ENCODE measurements around the gene RBP5. TPM values are rescaled to one million over a fixed set of nuclear protein-coding genes. Genes with fewer than 3 reads are reported as not detected.

RBP5 gene
- total and polyA plus RNA-seq, 9 donors: 0.49 to 6.5 (median 3.1) TPM

DNA sequence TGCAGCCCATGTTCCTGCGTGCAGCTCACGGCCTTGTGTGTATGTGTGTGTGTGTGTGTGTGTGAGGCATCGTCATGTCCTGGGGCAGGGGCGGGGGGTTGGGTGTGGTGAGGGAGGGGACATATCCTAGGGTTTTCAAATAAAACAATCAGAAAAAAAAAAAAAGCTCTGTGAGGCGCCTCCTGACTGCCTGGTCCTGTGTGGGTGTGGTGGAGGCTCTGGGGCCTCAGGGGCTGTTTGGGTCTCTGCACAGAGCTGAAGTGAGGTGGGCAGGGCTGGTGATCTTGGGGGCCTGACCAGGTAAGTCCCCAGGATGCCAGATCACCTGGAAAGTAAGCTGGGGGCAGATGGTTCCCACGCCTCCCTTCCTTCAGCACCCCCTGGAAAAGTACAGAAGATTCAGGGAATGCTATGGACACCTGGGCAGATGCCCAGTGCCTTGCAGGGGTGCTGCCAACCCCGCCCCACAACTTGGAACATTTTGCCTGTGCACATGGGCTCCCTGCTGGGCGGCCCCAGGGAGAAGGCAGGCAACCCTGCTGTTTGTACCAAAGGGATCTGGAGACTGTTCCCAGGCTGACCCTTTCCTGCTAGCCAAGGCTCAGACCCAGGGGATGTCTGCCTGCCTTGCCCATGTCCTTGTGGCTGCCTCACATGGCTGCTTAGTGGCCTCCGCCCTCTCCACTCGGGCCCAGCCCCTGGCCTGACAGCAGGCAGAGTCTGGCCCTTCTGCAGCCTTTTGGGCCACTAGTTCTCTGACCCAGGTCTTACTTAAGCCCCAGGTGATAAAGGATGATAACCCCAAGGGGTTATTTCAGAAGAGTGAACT, 30.3 kb upstream of the RBP5 start:
- H3K27me3 ChIP-seq (ENCODE audit: control insufficient read depth, insufficient read depth, low read length): peaks cover 15% of the 10 kb centered on the region
- peaks cover 9% of the 10 kb centered on the region for H3K36me3 ChIP-seq (ENCODE audit: control insufficient read depth, insufficient read depth, low read length)
- H3K27ac ChIP-seq (ENCODE audit: low read length): no peak overlapping the region
- DNase-seq: no peak
- 76% methylated on average over 5 of the region's 10 CpGs for WGBS (ENCODE audit: insufficient coverage)
- H3K4me1 ChIP-seq (ENCODE audit: control insufficient read depth, insufficient read depth, low read length): peaks cover 3% of the 10 kb centered on the region
- no peak overlapping the region for H3K4me3 ChIP-seq (ENCODE audit: low read length)
- no peaks in the 10 kb centered on the region for H3K9me3 ChIP-seq (replicated peaks; ENCODE audit: control insufficient read depth, low read depth, low read length)

GRCh38 chr12:7157391-7157790, 28.7 kb upstream of the RBP5 start:
- no peaks in the 10 kb centered on the region for H3K9me3 ChIP-seq (replicated peaks; ENCODE audit: control insufficient read depth, low read depth, low read length)
- peaks cover 11% of the 10 kb centered on the region for H3K36me3 ChIP-seq (ENCODE audit: control insufficient read depth, insufficient read depth, low read length)
- no peak overlapping the region for H3K4me3 ChIP-seq (ENCODE audit: low read length)
- DNase-seq: no peak
- no peaks in the 10 kb centered on the region for H3K4me1 ChIP-seq (ENCODE audit: control insufficient read depth, insufficient read depth, low read length)
- peaks cover 8% of the 10 kb centered on the region for H3K27me3 ChIP-seq (ENCODE audit: control insufficient read depth, insufficient read depth, low read length)
- WGBS (ENCODE audit: insufficient coverage): 88% methylated on average over 15 of the region's 17 CpGs
- no peak overlapping the region for H3K27ac ChIP-seq (ENCODE audit: low read length)

DNA sequence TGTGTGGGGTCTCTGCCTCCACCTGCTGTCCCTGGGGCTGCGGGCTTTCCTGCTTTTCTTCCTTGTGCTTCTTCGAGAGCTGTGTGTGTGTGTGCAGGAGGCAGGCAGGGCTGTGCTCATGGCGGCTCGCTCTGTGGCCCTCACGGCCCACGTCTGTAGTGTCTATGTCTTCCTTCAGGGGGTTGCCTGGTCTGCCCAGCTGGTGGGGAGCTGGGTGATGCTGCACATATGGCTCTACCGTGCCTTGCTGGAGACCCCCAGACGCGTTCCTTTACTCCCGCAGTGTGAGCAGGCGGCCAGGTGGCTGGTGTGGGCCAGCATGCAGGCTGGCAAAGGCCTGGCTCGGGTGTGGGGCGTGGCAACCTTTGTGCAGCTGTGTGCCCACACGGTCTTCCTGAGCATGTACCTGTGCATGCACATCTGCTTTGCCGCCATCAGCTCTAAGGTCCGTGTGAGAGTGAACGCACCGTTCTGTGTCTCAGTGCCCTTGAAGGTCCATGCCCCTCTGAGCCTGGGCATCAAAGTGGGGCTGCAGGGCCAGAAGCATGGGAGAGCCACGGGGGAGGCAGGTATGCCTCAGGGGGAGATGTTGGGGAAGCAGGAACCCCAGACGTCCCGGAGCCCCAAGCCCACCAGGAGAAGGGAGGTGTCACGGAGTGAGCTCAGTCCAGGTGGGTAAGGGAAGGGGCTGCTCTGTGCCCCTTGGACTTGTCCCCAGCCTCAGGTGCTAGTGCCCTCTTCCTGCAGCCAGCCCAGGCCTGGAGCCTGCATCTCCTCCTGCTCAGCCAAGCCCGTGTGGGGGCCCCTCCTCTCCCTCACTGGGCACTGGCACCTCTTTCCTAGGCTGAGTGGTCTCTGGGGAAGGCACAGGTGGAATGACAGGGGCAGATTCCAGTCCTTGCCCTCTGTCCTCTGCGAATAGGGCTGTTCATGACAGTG, 27.8 kb upstream of the RBP5 start:
- Histone ChIP-seq H3K36me3 (ENCODE audit: control insufficient read depth, insufficient read depth, low read length) (peaks cover 11% of the 10 kb centered on the region), H3K9me3 (replicated peaks; ENCODE audit: control insufficient read depth, low read depth, low read length) (no peaks in the 10 kb centered on the region), H3K27ac (ENCODE audit: low read length) (no peak overlapping the region), H3K4me3 (ENCODE audit: low read length) (no peak overlapping the region), H3K27me3 (ENCODE audit: control insufficient read depth, insufficient read depth, low read length) (no peaks in the 10 kb centered on the region), H3K4me1 (ENCODE audit: control insufficient read depth, insufficient read depth, low read length) (no peaks in the 10 kb centered on the region)
- no peak for DNase-seq
- WGBS (ENCODE audit: insufficient coverage): 89% methylated on average over 21 of the region's 24 CpGs

GRCh38 chr12:7155471-7156034, 26.9 kb upstream of the RBP5 start:
- peaks cover 14% of the 10 kb centered on the region for H3K36me3 ChIP-seq (ENCODE audit: control insufficient read depth, insufficient read depth, low read length)
- 77% methylated on average over 7 of the region's 8 CpGs for WGBS (ENCODE audit: insufficient coverage)

GRCh38 chr12:7154901-7155470, 26.3 kb upstream of the RBP5 start:
- Histone ChIP-seq H3K4me3 (ENCODE audit: low read length) (no peak overlapping the region), H3K9me3 (replicated peaks; ENCODE audit: control insufficient read depth, low read depth, low read length) (no peaks in the 10 kb centered on the region), H3K36me3 (ENCODE audit: control insufficient read depth, insufficient read depth, low read length) (peaks cover 18% of the 10 kb centered on the region), H3K27me3 (ENCODE audit: control insufficient read depth, insufficient read depth, low read length) (no peaks in the 10 kb centered on the region), H3K27ac (ENCODE audit: low read length) (no peak overlapping the region), H3K4me1 (ENCODE audit: control insufficient read depth, insufficient read depth, low read length) (no peaks in the 10 kb centered on the region)
- WGBS (ENCODE audit: insufficient coverage): 65% methylated on average over 8 of the region's 12 CpGs
- DNase-seq: no peak

More at GRCh38 chr12:7155471-7156034, 26.9 kb upstream of the RBP5 start:
- H3K4me3 ChIP-seq (ENCODE audit: low read length): no peak overlapping the region
- DNase-seq: no peak
- no peaks in the 10 kb centered on the region for H3K4me1 ChIP-seq (ENCODE audit: control insufficient read depth, insufficient read depth, low read length)
- no peaks in the 10 kb centered on the region for H3K27me3 ChIP-seq (ENCODE audit: control insufficient read depth, insufficient read depth, low read length)
- no peaks in the 10 kb centered on the region for H3K9me3 ChIP-seq (replicated peaks; ENCODE audit: control insufficient read depth, low read depth, low read length)
- H3K27ac ChIP-seq (ENCODE audit: low read length): no peak overlapping the region

DNA sequence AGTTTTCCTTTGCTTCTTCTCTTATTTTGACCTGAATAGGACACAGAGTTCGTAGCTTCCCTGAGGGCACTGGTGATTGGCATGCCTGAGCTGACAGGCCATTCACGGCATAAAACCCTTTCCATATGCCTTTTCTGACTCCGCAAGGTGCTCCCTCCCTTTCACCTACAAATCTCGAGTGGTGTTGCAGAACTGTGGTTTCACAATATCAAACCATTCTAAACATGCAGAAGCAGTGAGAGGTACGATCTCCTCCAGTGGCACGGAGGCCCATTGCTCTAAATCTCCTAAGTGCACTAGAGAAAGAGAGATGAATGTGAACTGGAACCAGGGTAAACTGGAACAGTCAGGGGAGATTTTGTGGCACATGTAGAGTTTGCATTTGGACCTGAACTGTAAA, 25.4 kb upstream of the RBP5 start:
- Histone ChIP-seq H3K4me1 (ENCODE audit: control insufficient read depth, insufficient read depth, low read length) (no peaks in the 10 kb centered on the region), H3K36me3 (ENCODE audit: control insufficient read depth, insufficient read depth, low read length) (peaks cover 26% of the 10 kb centered on the region), H3K27me3 (ENCODE audit: control insufficient read depth, insufficient read depth, low read length) (no peaks in the 10 kb centered on the region), H3K27ac (ENCODE audit: low read length) (no peak overlapping the region), H3K4me3 (ENCODE audit: low read length) (no peak overlapping the region), H3K9me3 (replicated peaks; ENCODE audit: control insufficient read depth, low read depth, low read length) (no peaks in the 10 kb centered on the region)
- DNase-seq: no peak
- whole genome bisulfite sequencing (ENCODE audit: insufficient coverage): 100% methylated on average over 2 of the region's 6 CpGs

DNA sequence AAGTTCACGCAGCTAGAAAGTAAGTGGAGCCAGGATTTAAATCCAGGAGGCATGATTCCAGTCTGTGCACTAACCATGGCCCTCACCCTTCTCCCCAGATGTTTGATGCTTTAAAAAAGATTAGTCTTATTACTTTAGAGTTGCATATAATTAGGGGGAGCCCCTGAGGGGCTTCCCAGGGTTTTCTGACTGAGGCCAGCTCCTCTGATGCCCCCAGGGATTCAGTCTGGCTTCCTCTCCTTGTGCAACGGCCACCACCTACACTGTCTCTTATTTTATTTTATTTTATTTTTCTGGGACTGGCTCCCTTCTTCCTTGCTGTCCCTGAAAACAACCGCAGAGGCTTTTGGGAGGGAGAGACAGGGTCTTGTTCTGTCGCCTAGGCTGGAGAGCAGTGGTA, 24.1 kb upstream of the RBP5 start:
- Histone ChIP-seq H3K27ac (ENCODE audit: low read length) (no peak overlapping the region), H3K9me3 (replicated peaks; ENCODE audit: control insufficient read depth, low read depth, low read length) (no peaks in the 10 kb centered on the region), H3K4me1 (ENCODE audit: control insufficient read depth, insufficient read depth, low read length) (no peaks in the 10 kb centered on the region), H3K4me3 (ENCODE audit: low read length) (no peak overlapping the region), H3K36me3 (ENCODE audit: control insufficient read depth, insufficient read depth, low read length) (peaks cover 33% of the 10 kb centered on the region), H3K27me3 (ENCODE audit: control insufficient read depth, insufficient read depth, low read length) (no peaks in the 10 kb centered on the region)
- no peak for DNase-seq
- WGBS (ENCODE audit: insufficient coverage): no CpG with 5 or more reads among the region's 4 CpGs

DNA sequence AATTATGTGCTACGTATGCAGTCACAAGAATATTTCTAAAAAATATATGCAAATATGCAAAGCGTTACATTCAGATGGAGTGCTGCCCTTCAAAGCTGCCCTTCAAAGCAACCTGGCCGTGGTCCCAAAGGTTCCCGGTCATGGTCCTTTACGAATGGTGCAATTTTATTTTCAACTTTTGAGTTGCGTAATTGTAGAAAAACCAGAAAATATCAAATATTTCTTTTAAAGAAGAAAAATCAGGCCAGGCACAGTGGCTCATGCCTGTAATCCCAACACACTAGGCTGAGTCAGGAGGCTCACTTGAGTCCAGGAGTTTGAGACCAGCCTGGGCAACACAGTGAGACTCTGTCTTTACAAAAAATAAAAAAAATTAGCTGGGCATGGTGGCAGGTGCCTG, 22.8 kb upstream of the RBP5 start:
- H3K4me3 ChIP-seq (ENCODE audit: low read length): no peak overlapping the region
- H3K27me3 ChIP-seq (ENCODE audit: control insufficient read depth, insufficient read depth, low read length): no peaks in the 10 kb centered on the region
- no CpG with 5 or more reads among the region's 6 CpGs for WGBS (ENCODE audit: insufficient coverage)
- H3K27ac ChIP-seq (ENCODE audit: low read length): no peak overlapping the region
- no peaks in the 10 kb centered on the region for H3K4me1 ChIP-seq (ENCODE audit: control insufficient read depth, insufficient read depth, low read length)
- DNase-seq: no peak
- peaks cover 33% of the 10 kb centered on the region for H3K36me3 ChIP-seq (ENCODE audit: control insufficient read depth, insufficient read depth, low read length)
- no peaks in the 10 kb centered on the region for H3K9me3 ChIP-seq (replicated peaks; ENCODE audit: control insufficient read depth, low read depth, low read length)

GRCh38 chr12:7150841-7151240, 22.2 kb upstream of the RBP5 start:
- WGBS (ENCODE audit: insufficient coverage): 91% methylated on average over 5 of the region's 6 CpGs
- H3K36me3 ChIP-seq (ENCODE audit: control insufficient read depth, insufficient read depth, low read length): peaks cover 33% of the 10 kb centered on the region

GRCh38 chr12:7150356-7150755, 21.7 kb upstream of the RBP5 start:
- 82% methylated on average over 6 of the region's 12 CpGs for WGBS (ENCODE audit: insufficient coverage)
- Histone ChIP-seq H3K36me3 (ENCODE audit: control insufficient read depth, insufficient read depth, low read length) (peaks cover 32% of the 10 kb centered on the region), H3K27ac (ENCODE audit: low read length) (no peak overlapping the region), H3K9me3 (replicated peaks; ENCODE audit: control insufficient read depth, low read depth, low read length) (no peaks in the 10 kb centered on the region), H3K4me1 (ENCODE audit: control insufficient read depth, insufficient read depth, low read length) (no peaks in the 10 kb centered on the region), H3K4me3 (ENCODE audit: low read length) (no peak overlapping the region), H3K27me3 (ENCODE audit: control insufficient read depth, insufficient read depth, low read length) (no peaks in the 10 kb centered on the region)
- DNase-seq: no peak

More at GRCh38 chr12:7150841-7151240, 22.2 kb upstream of the RBP5 start:
- H3K27me3 ChIP-seq (ENCODE audit: control insufficient read depth, insufficient read depth, low read length): no peaks in the 10 kb centered on the region
- DNase-seq: no peak
- H3K4me3 ChIP-seq (ENCODE audit: low read length): no peak overlapping the region
- no peaks in the 10 kb centered on the region for H3K9me3 ChIP-seq (replicated peaks; ENCODE audit: control insufficient read depth, low read depth, low read length)
- no peak overlapping the region for H3K27ac ChIP-seq (ENCODE audit: low read length)
- no peaks in the 10 kb centered on the region for H3K4me1 ChIP-seq (ENCODE audit: control insufficient read depth, insufficient read depth, low read length)
